GM18499 (cell line): ENCODE results near the gene PASK.

Experiments
- ATAC-seq: cut with Tn5 transposase; IDR thresholded peaks from one replicate; pipeline ENCODE4 v1.9.1; 2021; ENCODE audit warnings: moderate number of reproducible peaks; ENCODE audit not compliant: insufficient read depth, unreplicated experiment

Gene PASK

GRCh38 chr2:241130316-241130715, 19.0 kb downstream of the PASK start:
- no peak for ATAC-seq

GRCh38 chr2:241129086-241129871, 20.0 kb downstream of the PASK start:
- no peak for ATAC-seq

- no peak for ATAC-seq
Observed at GRCh38 chr2:241128266-241128665, 21.0 kb downstream of the PASK start.

- ATAC-seq = no peak
Observed at GRCh38 chr2:241126771-241127202, 22.5 kb downstream of the PASK start.

GRCh38 chr2:241126201-241126611, 23.1 kb downstream of the PASK start:
- no peak for ATAC-seq

- ATAC-seq = no peak
Observed at GRCh38 chr2:241125626-241126025, 23.6 kb downstream of the PASK start.

- no peak for ATAC-seq
Observed at GRCh38 chr2:241123816-241124536, 25.3 kb downstream of the PASK start.

- ATAC-seq = no peak
Observed at GRCh38 chr2:241122376-241123002, 26.8 kb downstream of the PASK start.

GRCh38 chr2:241121008-241121407, 28.3 kb downstream of the PASK start:
- ATAC-seq = no peak

GRCh38 chr2:241120440-241120839, 28.8 kb downstream of the PASK start:
- ATAC-seq = no peak

- ATAC-seq = no peak
Observed at GRCh38 chr2:241118737-241119505, 30.4 kb downstream of the PASK start.

- ATAC-seq = no peak
Observed at GRCh38 chr2:241116606-241117560, 32.4 kb downstream of the PASK start.

- no peak for ATAC-seq
Observed at GRCh38 chr2:241115361-241115760, 33.9 kb downstream of the PASK start.

- ATAC-seq = no peak
Observed at GRCh38 chr2:241114836-241115235, 34.4 kb downstream of the PASK start.

- no peak for ATAC-seq
Observed at GRCh38 chr2:241112592-241112991, 36.7 kb downstream of the PASK start.

GRCh38 chr2:241112046-241112445, 37.2 kb downstream of the PASK start:
- no peak for ATAC-seq

- ATAC-seq = no peak
Observed at GRCh38 chr2:241111440-241111805, 37.8 kb downstream of the PASK start.

- no peak for ATAC-seq
Observed at GRCh38 chr2:241110607-241111439, 38.4 kb downstream of the PASK start.
